GM19240 (cell line): ENCODE results near the gene PHLDB1.

Experiments
- DNase-seq: peaks from one replicate; pipeline ENCODE4 v3.0.0; 2011; ENCODE audit warnings: low spot score; ENCODE audit not compliant: insufficient read length

The PHLDB1 gene

DNA sequence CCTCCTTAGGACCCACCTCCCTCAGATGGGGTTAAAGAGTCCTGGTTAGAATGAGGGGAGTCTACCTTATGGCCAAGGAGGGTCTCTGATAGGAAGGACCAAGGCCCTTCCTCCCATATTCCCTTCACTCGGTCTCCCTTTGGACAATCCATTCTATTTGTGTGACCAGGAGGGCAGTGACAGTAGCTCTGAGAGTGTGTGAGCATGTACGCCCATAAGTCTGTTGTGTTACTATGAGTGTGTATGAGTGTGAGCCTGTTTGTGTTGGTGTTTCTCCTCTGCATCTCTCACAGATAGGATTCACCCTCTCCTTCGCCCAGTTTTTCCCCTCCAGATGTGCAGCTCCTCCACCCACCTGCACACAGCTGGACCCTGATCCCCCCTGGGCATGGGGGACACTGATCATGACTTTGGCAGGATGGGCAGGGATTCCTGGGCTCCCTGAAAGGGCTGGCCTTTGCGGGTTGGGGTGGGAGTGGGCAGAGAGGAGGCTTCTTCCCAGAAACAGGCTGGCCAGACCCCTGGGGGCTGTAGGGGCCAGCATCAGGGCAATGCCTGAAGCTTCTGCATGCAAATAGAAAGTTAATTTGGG is 14.5 kb downstream of the PHLDB1 start:
- no peak for DNase-seq

DNA sequence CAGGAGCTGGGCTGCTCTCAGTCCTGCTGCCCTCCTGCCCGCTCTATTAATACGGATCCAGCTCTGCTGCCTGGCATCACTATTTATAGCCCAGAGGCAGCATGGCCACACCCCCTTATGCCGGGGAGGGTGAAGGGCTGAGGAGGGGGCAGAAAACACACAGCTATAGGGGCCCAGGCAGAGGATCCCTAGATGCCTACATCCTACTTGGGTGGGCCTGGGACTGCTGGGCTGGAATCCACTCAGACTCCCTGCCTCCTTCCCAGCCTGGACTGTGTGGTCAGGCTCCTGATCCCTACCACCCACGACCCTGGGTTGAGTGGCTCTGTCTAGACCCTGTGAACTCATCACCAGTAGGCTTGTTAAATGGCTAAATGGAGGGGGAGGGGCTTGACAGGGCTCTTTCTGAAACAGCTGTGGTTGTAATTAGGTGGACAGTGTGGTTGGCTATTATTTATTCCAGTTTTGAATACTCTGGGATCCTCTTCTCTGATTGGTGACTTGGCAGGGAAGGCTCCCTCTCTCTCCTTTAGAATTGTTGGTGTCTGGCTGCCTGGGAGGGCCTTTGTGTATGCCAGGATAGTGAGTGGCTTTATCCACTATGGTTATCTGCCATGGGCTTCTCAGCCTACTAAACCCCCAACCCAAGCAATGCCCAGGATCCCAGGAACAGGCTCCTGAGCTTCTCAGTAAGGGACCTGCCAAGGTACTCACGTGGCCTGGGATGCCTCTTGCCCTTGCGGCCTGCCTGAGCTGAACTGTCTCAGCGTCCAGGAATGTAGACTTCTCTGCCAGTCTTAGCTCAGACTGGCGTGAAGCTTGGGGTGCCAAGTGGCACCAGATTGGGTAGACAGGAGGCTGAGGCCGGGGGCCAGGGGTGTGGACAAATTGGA is 15.2 kb downstream of the PHLDB1 start:
- no peak for DNase-seq

DNA sequence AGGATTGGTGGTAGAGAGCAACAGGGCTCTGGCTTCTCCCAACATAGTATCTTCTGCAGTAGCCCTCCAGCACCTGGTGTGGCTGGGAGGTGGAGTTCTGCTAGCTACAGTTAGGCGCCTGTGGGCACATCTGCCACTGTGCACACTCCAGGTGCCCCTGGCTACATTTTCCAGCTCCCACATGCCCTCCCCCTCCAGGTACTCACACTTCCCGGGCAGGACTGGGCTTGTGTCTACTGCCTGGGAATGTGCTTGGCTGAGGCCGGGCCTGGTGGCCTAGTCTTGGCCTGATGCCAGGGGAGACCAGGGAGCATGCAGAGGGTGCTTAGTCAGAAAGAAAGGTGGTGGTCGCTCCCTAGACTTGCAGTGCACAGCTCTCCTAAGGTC is 15.8 kb downstream of the PHLDB1 start:
- DNase-seq, result no peak

DNA sequence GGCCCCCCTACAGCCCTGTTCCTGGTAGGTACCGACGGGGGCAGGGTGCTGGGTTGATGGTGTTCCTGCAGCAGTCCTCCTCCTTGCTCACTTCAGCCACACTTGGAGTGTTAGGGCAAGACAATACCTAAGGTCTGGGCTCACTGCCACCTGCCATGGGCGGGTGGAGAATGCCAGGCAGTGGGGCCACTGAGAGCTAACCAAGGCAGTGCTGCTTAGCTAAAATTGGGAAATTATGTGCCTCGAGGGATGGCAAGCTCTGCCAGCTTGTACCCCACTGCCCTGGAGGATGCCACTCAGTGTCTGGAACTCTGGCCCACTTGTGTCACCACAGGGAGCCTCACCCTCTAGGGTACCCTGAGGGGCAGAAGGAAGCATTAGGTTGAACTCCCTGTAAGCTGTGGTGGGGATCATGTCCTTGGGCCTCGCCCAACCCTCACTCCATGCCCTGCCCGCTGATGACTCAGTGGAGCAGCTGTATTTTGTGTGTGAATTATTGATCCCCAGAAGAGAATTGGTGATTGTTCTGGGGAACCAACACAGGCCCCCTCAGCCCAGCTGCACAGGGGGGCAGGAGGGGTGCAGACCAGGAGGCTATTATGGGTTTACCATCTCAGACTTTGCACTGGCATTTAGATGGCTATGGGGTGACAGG is 17.7 kb downstream of the PHLDB1 start:
- DNase-seq, result no peak

DNA sequence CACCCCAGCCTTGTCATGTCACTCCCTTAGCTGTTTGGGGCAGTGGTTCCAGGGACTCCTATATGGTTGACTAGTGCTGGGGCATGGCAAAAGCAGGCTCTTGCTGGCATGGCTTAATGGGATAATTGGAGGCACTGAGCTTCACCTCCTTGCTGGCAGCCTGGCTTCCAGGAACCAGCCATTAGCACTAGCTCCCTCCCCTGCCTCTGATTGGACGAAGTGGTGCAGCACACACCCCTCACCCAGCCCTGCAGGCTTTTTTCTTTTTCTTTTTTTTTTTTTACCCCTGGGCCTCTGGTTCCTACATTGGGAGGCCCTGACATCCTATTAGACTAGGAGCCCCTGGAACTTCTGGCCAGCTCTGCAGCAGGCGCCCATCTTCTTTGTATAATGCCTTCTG is 18.6 kb downstream of the PHLDB1 start:
- no peak for DNase-seq

DNA sequence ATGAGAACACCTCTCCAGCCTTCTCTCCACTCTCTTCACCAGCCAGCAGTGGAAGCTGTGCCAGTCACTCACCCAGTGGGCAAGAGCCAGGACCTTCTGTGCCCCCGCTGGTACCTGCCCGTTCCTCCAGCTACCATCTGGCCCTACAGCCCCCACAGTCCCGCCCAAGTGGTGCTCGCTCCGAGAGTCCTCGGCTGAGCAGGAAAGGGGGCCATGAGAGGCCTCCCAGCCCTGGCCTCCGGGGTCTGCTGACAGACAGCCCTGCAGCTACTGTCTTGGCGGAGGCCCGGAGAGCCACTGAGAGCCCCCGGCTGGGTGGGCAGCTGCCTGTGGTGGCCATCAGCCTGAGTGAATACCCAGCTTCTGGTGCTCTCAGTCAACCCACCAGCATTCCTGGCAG is 20.2 kb downstream of the PHLDB1 start:
- DNase-seq, result no peak

DNA sequence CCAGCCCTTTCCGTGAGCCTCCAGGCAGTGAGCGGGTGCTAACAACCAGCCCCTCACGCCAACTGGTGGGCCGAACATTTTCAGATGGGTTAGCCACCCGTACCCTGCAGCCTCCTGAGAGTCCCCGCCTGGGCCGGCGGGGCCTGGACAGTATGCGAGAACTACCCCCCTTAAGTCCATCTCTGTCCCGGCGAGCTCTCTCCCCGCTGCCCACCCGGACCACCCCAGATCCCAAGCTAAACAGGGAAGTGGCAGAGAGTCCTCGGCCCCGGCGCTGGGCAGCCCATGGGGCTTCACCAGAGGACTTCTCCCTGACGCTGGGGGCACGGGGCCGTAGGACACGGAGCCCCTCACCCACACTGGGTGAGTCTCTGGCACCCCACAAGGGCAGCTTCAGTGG is 20.6 kb downstream of the PHLDB1 start:
- DNase-seq, result no peak

DNA sequence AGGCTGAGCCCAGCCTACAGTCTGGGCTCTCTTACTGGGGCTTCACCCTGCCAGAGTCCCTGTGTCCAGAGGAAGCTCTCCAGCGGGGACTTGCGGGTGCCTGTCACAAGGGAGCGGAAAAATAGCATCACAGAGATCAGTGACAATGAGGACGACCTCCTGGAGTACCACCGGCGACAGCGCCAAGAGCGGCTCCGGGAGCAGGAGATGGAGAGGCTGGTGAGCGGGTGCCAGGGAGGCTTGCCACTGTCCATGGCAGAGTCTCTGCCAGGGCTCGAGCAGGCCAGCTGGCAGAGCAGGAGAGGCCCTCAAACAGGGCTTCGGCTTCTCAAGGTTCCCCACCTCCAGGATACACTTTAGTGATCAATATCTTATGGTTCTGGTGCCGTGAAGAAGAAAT is 21.0 kb downstream of the PHLDB1 start:
- DNase-seq, result no peak

DNA sequence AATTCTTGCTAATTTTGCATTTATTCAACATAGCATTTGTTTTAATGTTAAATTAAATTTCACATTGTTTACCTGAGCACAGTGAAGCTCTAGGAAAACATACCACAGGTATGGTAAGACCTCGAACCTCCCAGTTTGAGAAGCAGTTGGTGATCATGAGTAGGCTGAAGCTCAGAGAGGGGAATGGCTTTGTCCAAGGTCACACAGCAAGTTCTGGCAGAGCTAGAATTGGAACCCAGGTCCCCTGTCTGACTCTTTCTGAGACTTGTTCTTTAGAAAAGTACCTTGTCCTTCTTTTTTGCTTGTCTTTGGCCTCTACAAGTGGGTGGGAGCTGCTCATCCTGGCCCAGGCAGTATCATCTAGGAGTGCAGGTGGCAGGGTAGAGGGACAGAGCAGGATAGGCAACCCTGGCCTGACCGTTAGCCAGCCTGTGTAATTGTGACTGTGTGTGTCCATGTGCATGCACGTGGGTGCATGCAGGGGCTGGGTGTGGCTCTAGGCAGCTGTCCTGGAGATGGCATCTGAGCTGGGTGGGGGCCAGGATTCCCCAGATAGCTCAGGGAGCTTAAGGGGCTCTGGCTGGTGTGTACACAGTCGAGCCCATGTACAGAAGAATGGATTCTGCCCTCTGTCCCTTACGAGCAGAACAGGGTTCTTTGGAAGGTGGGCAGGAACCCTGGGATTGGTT is 21.6 kb downstream of the PHLDB1 start:
- DNase-seq, result no peak

DNA sequence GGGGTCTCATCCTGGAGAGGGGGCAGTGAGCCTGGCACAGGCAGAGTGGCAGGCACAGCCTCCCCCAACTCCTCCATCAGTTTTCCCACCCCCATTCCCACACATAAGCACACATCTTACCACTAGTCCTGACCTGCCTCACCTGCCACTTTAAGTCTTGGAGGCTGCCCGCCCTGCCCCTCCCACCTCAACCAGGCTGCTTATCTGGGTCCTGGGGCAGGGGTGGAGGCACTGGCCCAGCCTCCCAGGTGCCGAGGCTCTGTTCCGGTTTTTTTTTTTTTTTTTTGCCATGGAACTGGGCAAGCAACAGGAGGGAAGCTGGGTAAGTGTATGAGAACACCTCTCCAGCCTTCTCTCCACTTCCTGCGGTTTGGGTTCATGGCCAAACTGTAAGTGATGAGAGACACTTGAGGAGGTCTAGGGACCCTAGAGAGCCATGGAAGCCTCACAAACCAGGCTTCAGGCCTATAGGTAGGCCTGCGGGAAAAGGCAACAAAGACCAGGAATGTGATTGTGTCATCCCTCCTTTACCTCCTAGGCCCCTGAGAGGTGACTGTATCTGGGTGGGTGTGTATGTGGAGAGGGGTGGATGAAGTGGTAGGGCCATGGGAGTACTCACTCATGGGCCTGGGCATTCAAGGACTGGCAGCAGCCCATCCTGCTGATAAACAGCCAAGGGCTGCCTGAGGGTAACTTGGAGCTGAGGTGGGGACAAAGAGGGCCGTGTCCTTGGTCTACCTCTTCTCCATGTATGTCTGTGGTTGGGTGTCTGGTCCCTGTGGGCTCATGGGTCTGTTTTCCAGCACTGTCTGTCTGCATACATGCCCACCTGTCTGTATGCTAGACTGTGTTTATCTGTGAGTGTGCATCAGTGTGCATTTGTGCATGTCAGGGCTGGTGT is 22.6 kb downstream of the PHLDB1 start:
- no peak for DNase-seq

DNA sequence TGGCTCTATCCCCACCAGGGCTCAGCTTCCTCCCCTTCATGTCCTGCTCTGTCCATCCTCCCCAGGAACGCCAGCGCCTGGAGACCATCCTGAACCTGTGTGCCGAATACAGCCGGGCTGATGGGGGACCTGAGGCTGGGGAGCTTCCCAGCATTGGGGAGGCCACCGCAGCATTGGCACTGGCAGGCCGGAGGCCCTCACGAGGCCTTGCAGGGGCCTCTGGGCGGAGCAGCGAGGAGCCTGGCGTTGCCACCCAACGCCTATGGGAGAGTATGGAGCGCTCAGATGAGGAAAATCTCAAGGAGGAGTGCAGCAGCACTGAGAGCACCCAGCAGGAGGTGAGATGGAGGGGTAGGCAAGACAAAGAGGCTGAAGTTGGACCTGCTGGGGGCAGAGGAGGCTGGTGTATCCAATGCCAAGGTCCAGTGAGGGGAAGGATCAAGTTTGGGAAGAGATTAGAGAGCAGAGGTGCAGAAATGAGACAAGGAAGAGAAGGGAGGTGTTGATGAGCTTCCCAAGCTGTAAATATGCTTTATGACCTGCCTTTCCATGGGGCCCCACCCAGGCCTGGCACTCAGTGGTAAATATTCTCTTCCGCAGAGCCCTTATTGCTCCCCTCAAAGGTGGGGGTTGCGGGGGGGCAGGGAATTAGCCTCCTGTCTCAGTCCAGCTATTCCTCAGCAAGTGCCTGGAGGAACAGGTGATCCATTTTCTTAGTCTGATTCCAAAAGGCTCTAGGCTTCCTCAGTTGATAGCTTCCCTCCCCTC is 23.9 kb downstream of the PHLDB1 start:
- no peak for DNase-seq

DNA sequence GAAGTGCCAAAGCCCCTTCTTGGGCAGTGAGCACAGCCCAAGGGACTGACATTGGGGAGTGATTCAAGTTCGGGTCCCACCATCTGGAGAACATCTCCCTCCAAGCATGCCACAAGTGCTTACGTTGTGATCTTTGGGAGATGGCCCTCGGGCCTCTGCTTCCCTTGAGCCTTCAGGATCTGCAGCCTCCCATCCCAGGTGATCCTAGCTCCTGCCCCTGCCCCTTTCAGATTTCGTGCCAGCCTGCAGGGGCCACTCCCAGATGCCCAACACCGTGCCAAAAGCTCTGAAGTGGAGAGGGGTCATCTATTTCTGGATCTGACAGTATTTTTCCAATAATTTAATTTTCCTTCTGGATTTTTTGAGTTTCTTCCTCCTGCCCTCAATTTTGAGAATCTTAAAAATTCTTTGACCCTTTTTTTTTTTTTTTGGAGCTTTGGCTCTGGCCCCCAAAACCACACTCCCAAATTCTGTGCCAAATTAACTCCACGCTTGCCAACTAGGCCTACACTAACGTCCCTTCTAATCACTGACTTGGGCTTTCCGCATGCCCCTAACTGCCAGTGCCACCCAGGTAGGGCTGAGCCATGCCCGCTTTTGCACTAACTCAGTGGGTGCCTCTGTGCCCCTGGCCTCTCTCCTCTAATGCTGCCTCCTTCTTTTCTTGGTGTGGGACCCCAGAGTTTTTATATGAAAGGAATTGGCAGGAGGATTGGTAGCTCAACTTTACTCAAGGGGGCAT is 25.3 kb downstream of the PHLDB1 start:
- no peak for DNase-seq

DNA sequence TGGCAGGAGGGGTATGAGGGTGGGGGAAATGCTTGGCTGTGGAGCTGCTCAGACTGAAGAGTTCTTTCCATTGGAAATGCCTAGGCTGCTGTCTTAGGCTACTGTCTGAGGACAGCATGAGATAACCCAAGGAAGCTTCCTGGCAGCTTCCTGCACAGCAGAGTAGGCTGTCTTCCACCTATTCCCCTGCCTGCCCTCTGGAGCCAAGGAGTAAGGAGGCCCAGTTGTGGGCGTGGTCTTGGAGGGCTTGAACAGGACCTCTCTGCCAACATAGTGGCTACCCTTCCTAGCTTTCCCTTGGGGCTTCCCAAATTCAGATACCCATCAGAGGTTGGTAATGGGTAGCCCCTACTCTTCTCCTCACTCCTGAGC is 25.9 kb downstream of the PHLDB1 start:
- no peak for DNase-seq

DNA sequence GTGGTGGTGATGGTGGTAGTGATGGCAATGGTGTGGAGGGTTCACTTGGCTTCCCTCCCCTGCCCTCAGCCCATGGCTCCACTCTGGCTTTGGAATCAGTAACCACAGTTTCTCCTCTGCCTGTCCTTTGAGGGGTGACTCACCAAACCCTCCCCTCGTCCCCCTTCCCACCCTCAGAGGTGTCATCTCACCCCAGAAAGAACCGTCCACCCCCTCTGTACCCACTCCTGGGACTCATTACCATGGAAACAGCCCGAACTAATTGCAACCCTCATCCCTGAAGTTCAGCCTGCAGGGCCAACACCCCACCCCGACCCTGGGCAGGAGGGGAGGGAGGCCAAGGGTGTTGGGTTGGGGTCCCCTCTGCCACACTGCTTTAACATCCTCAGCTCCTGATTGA is 26.6 kb downstream of the PHLDB1 start:
- DNase-seq, result no peak

DNA sequence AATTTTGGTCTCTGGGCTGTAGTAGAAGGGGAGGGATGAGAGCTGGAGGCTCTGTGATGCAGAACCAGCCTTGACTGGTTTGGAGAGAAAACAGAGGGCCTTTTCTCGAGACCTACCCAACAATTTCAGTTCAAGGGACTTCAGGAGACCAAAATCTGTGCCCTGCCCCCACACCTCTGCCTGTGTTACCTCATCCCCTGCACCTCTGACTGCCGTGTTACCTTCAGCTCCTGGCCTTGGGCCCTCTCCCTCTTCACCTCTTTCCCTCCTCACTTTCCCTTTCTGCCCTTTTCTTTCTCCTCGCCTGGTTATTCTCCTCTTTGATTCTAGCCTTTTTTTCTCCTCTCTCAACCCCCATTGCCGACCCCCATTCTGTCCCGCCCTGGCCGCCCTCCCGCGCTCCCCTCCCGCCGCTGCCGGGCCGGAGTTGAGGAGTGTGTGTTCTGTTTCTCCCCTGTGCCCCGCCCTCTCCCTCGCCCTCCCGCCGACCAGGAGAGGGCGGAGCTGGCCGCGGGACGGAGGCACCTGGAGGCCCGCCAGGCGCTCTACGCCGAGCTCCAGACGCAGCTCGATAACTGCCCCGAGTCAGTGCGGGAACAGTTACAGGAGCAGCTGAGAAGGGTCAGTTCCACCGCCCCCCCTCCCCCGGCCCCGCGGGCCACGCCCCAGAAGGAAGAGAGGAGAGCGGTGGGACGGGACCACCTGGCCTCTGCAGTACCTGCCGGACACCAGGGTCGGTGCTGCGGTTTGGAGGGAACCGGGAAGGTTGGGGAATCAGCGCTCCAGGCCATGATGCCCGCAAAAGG is 27.2 kb downstream of the PHLDB1 start:
- no peak for DNase-seq

DNA sequence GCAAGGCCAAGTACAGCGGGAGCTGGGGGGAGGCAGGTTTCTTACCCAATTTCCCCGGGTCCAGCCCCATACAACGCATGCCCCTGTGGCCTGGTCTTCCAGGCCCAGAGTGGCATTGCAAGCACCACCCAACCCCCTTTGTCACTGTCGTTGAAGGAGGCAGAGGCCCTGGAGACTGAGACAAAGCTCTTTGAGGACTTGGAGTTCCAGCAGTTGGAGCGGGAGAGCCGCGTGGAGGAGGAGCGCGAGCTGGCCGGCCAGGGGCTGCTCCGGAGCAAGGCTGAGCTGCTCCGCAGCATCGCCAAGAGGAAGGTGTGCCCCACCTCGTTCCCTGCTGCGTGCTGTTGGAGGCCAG is 27.8 kb downstream of the PHLDB1 start:
- DNase-seq, result no peak

DNA sequence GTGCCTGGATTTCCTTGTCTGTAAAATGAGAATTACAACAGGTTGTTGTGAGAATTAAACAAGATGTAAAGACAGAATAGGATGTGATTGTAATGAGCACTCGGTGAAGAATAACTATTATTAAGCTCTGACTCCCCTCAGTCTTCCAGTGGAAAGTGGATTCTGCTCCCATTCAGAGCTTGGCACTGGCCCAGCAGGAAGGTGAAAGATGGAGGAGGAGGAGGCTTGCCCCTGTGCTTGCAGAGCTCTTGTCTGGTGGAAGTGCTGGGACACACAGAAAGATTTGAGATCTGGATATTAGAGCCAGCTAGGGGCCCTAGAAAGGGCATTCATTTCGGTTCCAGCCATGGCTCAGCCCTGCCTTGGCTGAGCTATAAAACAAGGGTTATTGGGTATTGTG is 28.2 kb downstream of the PHLDB1 start:
- no peak for DNase-seq

DNA sequence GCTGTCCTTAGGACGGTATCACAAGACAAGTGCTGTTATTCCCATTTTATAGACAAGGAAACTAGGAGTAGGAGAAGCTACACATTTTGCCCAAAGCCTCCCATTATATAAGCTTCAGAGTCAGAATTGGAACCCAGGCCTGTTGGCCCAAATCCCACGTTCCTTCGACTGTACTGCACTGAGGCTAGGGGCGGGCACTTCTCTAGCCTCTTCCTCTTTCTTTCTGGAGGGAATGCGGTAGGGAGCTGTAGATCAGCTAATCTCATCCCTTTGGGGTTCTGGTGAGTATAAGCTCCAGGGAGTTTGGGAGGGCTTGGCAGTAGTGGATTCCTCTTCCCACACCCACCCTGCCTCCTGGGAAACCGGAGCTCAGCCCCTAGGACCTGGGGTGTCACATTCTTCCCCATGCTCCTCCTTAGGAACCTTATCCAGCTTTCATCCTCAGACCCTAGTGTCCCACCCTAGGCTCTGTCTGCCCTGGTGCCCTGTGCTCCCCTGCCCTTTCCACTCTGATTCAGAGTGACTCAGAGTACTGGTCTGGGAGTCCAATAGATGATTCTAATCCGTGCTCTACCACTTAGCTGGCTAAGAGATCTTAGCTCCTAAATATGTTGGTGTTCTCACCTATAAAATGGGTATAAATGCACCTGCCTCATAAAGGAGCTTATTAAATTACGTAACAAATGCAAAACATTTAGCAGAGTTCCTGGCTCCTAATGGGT is 29.3 kb downstream of the PHLDB1 start:
- DNase-seq, result no peak
